GM19328 (cell line): ENCODE measurements around the gene SLC25A38.
"Not testable (repeated sequence)": the region's sequence is repeated elsewhere in the genome, so short reads cannot be mapped to it uniquely, and the experiment has no call there.

Experiments
- ATAC-seq: cut with Tn5 transposase; IDR thresholded peaks from one replicate; pipeline ENCODE4 v1.9.1; 2021; ENCODE audit warnings: mild to moderate bottlenecking, moderate library complexity; ENCODE audit not compliant: unreplicated experiment

Gene SLC25A38

GRCh38 chr3:39383045-39383880 is at the start of gene SLC25A38:
SLC25A38 (plus strand) TSS chr3:39383370; CDS start chr3:39383725, 355 bp downstream.
- ATAC-seq = peak; percentile 63

- no peak for ATAC-seq
These were observed 49.6 kb upstream of the SLC25A38 start for GRCh38 chr3:39333607-39334006.

GRCh38 chr3:39334205-39334604 is 49.0 kb upstream of the SLC25A38 start:
- ATAC-seq = no peak

GRCh38 chr3:39338201-39338600 is 45.0 kb upstream of the SLC25A38 start:
- no peak for ATAC-seq

- ATAC-seq = no peak
These were observed 44.1 kb upstream of the SLC25A38 start for GRCh38 chr3:39339086-39339485.

GRCh38 chr3:39343076-39343717 is 40.0 kb upstream of the SLC25A38 start:
- no peak for ATAC-seq

- no peak for ATAC-seq
These were observed 39.4 kb upstream of the SLC25A38 start for GRCh38 chr3:39343760-39344159.

GRCh38 chr3:39344746-39345344 is 38.3 kb upstream of the SLC25A38 start:
- ATAC-seq = no peak

GRCh38 chr3:39346785-39347585 is 36.2 kb upstream of the SLC25A38 start:
- ATAC-seq = no peak

GRCh38 chr3:39347586-39347876 is 35.6 kb upstream of the SLC25A38 start:
- ATAC-seq = no peak

- ATAC-seq = no peak
These were observed 34.1 kb upstream of the SLC25A38 start for GRCh38 chr3:39349080-39349479.

GRCh38 chr3:39350714-39351113 is 32.5 kb upstream of the SLC25A38 start:
- ATAC-seq = no peak

- ATAC-seq = not testable (repeated sequence)
These were observed 32.0 kb upstream of the SLC25A38 start for GRCh38 chr3:39351134-39351533.

- not testable (repeated sequence) for ATAC-seq
These were observed 29.8 kb upstream of the SLC25A38 start for GRCh38 chr3:39353168-39353927.

- ATAC-seq = no peak
These were observed 24.8 kb upstream of the SLC25A38 start for GRCh38 chr3:39358333-39358732.

GRCh38 chr3:39361252-39361927 is 21.8 kb upstream of the SLC25A38 start:
- no peak for ATAC-seq

GRCh38 chr3:39362192-39362591 is 21.0 kb upstream of the SLC25A38 start:
- ATAC-seq = no peak

GRCh38 chr3:39362812-39363211 is 20.4 kb upstream of the SLC25A38 start:
- ATAC-seq = no peak

- not testable (repeated sequence) for ATAC-seq
These were observed 12.7 kb upstream of the SLC25A38 start for GRCh38 chr3:39370450-39370849.

GRCh38 chr3:39372833-39373232 is 10.3 kb upstream of the SLC25A38 start:
- no peak for ATAC-seq
